GM10266 (cell line): ENCODE results near the gene VIPR2.

Experiments
- DNase-seq: peaks from one replicate; pipeline ENCODE4 v3.0.0; 2012; ENCODE audit errors: extremely low spot score
- TF ChIP-seq, protein P1 (sequence below): IDR thresholded peaks from 2 replicates; pipeline ENCODE4 v1.5.1; 2012; ENCODE audit warnings: mild to moderate bottlenecking, low read depth; ENCODE audit not compliant: control insufficient read depth, insufficient read depth; ENCODE audit errors: missing control alignments

The VIPR2 gene

DNA sequence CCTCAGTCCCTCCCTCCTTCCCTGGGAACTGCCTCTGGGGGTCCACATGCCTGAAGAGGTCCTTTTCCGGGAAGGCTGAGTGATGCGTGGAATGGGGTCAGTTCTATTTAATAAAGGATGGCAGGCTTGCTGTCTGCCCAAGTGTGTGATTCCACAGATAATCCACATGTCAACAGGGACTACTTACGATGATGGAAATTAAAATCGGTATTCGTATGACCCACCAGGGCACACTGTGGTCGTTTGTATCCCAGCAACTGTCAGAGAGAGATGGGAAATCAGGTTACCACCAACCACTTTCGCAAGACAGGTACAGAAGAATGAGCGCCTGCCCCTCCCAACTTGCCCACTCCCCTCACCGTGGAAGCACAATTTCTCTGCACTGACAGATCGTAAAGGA is 110.3 kb downstream of the VIPR2 start:
- no peak for DNase-seq
- TF ChIP-seq, protein P1, sequence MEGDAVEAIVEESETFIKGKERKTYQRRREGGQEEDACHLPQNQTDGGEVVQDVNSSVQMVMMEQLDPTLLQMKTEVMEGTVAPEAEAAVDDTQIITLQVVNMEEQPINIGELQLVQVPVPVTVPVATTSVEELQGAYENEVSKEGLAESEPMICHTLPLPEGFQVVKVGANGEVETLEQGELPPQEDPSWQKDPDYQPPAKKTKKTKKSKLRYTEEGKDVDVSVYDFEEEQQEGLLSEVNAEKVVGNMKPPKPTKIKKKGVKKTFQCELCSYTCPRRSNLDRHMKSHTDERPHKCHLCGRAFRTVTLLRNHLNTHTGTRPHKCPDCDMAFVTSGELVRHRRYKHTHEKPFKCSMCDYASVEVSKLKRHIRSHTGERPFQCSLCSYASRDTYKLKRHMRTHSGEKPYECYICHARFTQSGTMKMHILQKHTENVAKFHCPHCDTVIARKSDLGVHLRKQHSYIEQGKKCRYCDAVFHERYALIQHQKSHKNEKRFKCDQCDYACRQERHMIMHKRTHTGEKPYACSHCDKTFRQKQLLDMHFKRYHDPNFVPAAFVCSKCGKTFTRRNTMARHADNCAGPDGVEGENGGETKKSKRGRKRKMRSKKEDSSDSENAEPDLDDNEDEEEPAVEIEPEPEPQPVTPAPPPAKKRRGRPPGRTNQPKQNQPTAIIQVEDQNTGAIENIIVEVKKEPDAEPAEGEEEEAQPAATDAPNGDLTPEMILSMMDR: no peak

DNA sequence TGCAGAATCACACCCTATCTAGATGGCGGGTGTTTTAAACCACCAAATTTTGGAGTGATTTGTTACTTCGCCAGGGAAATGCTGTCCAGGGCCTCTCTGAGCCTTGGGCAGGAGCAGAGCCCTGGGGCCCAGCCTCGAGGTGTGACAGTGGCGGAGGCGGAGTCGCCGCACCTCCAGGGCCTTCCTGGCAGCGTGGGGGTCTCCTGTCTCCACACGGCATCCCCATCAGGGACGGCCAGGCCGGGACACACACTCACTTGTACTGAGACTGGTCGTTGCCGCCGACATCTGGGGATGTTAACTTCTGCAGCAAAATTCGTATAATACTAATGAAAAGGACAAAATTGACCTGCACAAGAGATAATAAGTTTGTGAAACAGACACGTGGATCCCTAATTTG is 110.7 kb downstream of the VIPR2 start:
- TF ChIP-seq, protein P1: no peak
- DNase-seq: no peak

DNA sequence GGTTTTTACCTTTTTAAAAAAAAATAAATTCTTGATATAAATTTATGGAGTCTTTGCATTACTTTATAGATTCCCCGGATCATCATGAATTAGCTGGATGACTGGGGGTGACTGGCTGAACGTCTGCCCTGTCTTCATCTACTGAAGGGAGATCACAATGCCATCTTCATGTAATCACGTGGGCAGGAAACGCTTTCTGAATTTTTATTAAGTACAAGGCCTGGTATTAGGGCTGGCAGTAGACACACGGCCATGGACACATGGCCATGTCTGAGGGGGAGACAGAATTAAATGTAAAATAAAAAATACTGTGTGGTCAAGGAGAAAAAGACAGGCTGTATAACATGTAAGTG is 111.2 kb downstream of the VIPR2 start:
- TF ChIP-seq, protein P1: no peak
- DNase-seq: no peak

DNA sequence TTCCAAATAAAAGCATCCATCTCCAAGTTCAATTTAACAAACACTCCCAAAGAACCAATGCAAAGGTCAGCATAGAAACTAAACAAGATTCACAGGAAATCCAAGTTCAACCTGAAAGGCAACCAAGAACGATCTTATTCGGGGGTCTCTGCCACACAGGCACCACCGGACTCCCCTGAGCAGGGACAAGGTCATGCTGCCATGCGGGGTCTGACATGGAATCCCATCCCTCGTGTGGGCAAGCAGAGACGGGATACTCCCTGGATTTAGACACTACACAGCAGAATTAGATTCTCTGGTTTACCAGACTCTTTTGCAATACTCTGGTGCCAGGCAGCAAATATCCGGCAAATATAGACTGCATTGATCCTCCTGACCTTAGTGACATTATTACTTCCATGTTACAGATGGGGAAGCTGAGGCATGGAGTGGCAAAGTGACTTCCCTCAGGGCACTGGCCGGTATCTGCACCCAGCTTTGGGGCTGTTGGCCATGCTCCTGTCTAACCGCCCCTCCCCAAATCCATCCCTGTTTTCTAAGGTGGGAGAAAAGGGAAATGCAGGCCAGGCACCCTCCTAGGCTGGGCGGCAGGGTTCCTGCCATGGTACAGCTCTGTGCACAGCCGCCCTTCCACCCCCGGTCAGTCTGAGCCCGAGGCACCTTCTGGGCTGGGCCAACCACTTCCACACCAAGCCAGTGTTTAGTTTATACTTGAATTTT is 111.8 kb downstream of the VIPR2 start:
- TF ChIP-seq, protein P1: no peak
- DNase-seq: no peak

DNA sequence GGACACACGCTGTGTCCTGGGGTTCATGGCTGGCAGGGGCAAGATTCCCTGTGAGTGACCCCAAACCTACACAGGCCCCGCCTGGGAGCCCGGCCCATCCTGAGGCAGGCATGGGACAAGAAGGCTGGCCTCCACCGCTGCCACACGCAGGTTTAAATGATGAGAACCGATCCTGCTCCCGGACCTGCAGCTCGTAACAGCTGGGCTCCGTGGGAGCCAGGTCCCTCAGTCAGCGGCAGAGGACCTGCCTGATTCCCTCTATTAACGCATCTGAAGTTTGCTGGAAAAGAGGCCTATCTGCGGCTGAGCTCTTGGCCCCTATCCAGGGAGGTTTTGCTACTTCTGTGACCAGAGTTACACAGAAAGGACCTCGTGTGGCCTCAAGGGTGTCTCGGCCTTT is 112.3 kb downstream of the VIPR2 start:
- no peak for DNase-seq
- TF ChIP-seq, protein P1: no peak

DNA sequence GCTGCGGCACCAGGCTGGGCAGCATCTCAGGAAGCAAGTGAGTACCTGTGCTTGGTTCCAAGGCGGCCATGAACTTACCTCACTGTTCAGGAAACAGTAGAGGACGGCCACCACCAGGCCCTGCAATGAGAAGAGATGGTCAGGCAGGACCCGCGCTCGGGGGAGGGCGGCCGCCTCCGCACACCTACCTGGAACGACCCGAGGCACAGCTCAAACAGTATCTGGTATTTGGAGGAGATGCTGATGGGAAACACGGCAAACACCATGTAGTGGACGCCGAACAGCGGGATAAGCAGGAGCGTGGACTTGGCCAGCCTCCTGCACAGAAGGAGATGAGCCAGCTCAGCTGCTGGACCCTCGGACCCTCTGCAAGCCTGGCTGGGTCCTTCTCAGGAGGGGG is 112.9 kb downstream of the VIPR2 start:
- no peak for DNase-seq
- TF ChIP-seq, protein P1: no peak

DNA sequence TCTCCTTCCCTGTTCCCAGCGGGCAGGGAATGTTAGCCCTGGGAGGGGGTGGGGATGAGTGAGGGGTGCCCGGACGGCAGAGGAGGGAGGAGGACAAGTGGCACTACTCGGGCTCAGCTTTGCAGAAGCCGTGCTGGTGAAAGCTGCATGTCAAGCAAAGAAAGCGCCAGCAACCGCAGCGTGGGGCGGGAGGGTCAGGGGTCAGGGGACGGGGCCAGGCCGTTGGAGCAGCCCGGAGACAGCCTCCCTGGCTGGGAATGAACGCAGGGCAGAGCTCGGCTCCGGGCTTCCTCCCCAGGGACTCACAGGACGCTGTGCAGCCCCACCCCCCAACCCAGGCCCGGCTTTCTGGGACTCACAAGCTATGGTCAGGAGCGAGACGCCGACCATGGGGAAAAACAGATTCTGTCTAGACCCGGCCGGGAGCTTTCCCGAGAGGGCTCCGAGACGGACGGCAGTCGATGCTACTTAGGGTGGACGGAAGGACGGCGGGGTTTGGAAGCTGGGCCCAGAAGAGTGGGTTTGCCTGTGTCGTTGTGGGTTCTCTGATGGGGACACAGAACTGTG is 113.4 kb downstream of the VIPR2 start:
- TF ChIP-seq, protein P1: no peak
- no peak for DNase-seq
